ENCODE results near the gene ABCG4. TPM values are rescaled to one million over a fixed set of nuclear protein-coding genes. Genes with fewer than 3 reads are reported as not detected.

Gene ABCG4
- total and polyA plus RNA-seq, 2 experiments from 2014 or later, result 0.58 to 1.0 TPM

- TF ChIP-seq ZNF462 (CRISPR knock-in tag; IDR thresholded peaks at IDR 0.05), result no peak
- TF ChIP-seq ZNF114 (CRISPR knock-in tag; IDR thresholded peaks at IDR 0.05), result no peak
Measured at GRCh38 chr11:119118946-119119345, 29.9 kb upstream of the ABCG4 start (continued).

- H3K27me3 ChIP-seq (ENCODE audit: insufficient read depth), result no peaks in the 10 kb centered on the region
- H4K20me1 ChIP-seq (replicated peaks; ENCODE audit: insufficient read depth), result peaks cover 11% of the 10 kb centered on the region; the same call in 1 of the 2 replicates
- peak overlapping the region; percentile 89; the same call in 1 of the 2 replicates for H2AFZ ChIP-seq
- no peak; the same call in 2 of the 3 replicates for ATAC-seq
- peaks cover 18% of the 10 kb centered on the region for H3K4me1 Mint-ChIP-seq
- H3K27me3 Mint-ChIP-seq (ENCODE audit: insufficient read depth, low read depth, poor library complexity), result peaks cover 15% of the 10 kb centered on the region
- H3K4me2 ChIP-seq, result peak overlapping the region; percentile 80
- no peaks in the 10 kb centered on the region for H3K9me2 ChIP-seq (ENCODE audit: insufficient read depth)
- peaks cover 11% of the 10 kb centered on the region; the same call in 1 of the 2 replicates for H3F3A ChIP-seq (replicated peaks; ENCODE audit: low read depth)
- H3K4me3 ChIP-seq, result peak overlapping the region; percentile 62
- H3K79me2 ChIP-seq (replicated peaks; ENCODE audit: insufficient read depth), result peaks cover 31% of the 10 kb centered on the region
- no peaks in the 10 kb centered on the region for H3K9me3 Mint-ChIP-seq
- DNase-seq (ENCODE audit: low spot score), result no peak
- H3K4me3 Mint-ChIP-seq, result peak overlapping the region; percentile 94
- H3K36me3 Mint-ChIP-seq (ENCODE audit: low read depth), result peaks cover 12% of the 10 kb centered on the region
- H3K36me3 ChIP-seq (ENCODE audit: insufficient read depth), result no peaks in the 10 kb centered on the region
- H3K27ac Mint-ChIP-seq, result peak overlapping the region; percentile 93; the same call in 1 of the 2 replicates
- H3K27ac ChIP-seq (ENCODE audit: low read depth), result no peak overlapping the region
- peaks cover 15% of the 10 kb centered on the region for H3K4me1 ChIP-seq (ENCODE audit: insufficient read depth)
- no peak for TF ChIP-seq ZNF114 (CRISPR knock-in tag; IDR thresholded peaks at IDR 0.05)
- no peak for TF ChIP-seq NANOG (IDR thresholded peaks at IDR 0.05; ENCODE audit: borderline replicate concordance)
- TF ChIP-seq ZNF462 (CRISPR knock-in tag; IDR thresholded peaks at IDR 0.05), result no peak
- TF ChIP-seq REST (IDR thresholded peaks at IDR 0.05; ENCODE audit: unreplicated experiment), result no peak
- TF ChIP-seq CREB1 (CRISPR knock-in tag; IDR thresholded peaks at IDR 0.05; ENCODE audit: low read depth), result no peak
Measured at GRCh38 chr11:119120639-119121007, 28.2 kb upstream of the ABCG4 start.

All from GM23338 (cell line).